Hematopoietic multipotent progenitor cell (in vitro differentiated cells): Measurements from ENCODE around the gene COL5A1. TPM values are rescaled to one million over a fixed set of nuclear protein-coding genes. Genes with fewer than 3 reads are reported as not detected.
A peak's percentile ranks its signal among the peaks of the same experiment; 100 is the strongest.
"Not testable (repeated sequence)": the region's sequence is repeated elsewhere in the genome, so short reads cannot be mapped to it uniquely, and the experiment has no call there.

Experiments
- DNase-seq, 3 donors: peaks; one replicate each; pipeline ENCODE4 v3.0.0-alpha.2; 2011 to 2015; ENCODE audit warnings: low read depth in 2 of 3, low spot score in 2 of 3
- total RNA-seq: library from RNA; depleted of rRNA; stranded (reverse); fragments of >200 nt; gene quantifications from one replicate; pipeline ENCODE4 v1.2.3, GENCODE V29; 2012

The COL5A1 gene
- total RNA-seq, 1 donor = 10.5 TPM

- peak in 2 of 3 donors; percentile 11 to 55 for DNase-seq
Observed at GRCh38 chr9:134637696-134638501, 3.7 kb upstream of the COL5A1 start.

GRCh38 chr9:134638502-134639090, 3.0 kb upstream of the COL5A1 start:
- no peak for DNase-seq

- no peak for DNase-seq
Observed at GRCh38 chr9:134639994-134640393, 1.6 kb upstream of the COL5A1 start.

- no peak for DNase-seq
Observed at GRCh38 chr9:134640506-134641172, 964 bp upstream of the COL5A1 start.

GRCh38 chr9:134641990-134642384, 384 bp downstream of the COL5A1 start:
- DNase-seq = no peak

- DNase-seq = peak in 1 of 3 donors; percentile 26
Observed at GRCh38 chr9:134642385-134643181, 980 bp downstream of the COL5A1 start.

GRCh38 chr9:134643222-134643671, 1.6 kb downstream of the COL5A1 start:
- no peak for DNase-seq

GRCh38 chr9:134644401-134644724, 2.8 kb downstream of the COL5A1 start:
- DNase-seq = not testable (repeated sequence)

- no peak for DNase-seq
Observed at GRCh38 chr9:134644725-134645606, 3.4 kb downstream of the COL5A1 start.

- no peak for DNase-seq
Observed at GRCh38 chr9:134645607-134646365, 4.2 kb downstream of the COL5A1 start.

GRCh38 chr9:134647359-134648080, 5.9 kb downstream of the COL5A1 start:
- no peak for DNase-seq

GRCh38 chr9:134648701-134649530, 7.3 kb downstream of the COL5A1 start:
- DNase-seq = no peak

- DNase-seq = no peak
Observed at GRCh38 chr9:134650431-134651190, 9.0 kb downstream of the COL5A1 start.

GRCh38 chr9:134651226-134651905, 9.8 kb downstream of the COL5A1 start:
- DNase-seq = no peak

GRCh38 chr9:134652291-134653225, 11.0 kb downstream of the COL5A1 start:
- DNase-seq = no peak
